HUDEP-2 (cell line): Measurements from ENCODE around the gene ANKRD2.
A peak's percentile ranks its signal among the peaks of the same experiment; 100 is the strongest.

Source experiments
- DNase-seq, 76 experiments: peaks; one replicate each; lab custom pipeline; 2025; ENCODE audit not compliant: unreplicated experiment in 76 of 76; lab: John Stamatoyannopoulos, UW

The ANKRD2 gene

GRCh38 chr10:97632949-97633884 is 60.6 kb downstream of the ANKRD2 start, which contains the start of gene MORN4:
MORN4 (minus strand) TSS chr10:97633500; CDS start chr10:97619653, 13,847 bp downstream.
- peak; percentile 9 to 95 (median 89) for DNase-seq
